Smooth muscle cell (in vitro differentiated cells): ENCODE data around the gene NHLRC1. TPM values are rescaled to one million over a fixed set of nuclear protein-coding genes. Genes with fewer than 3 reads are reported as not detected.

ENCODE experiments used
- DNase-seq: peaks from one replicate; lab custom pipeline; 2025; ENCODE audit not compliant: unreplicated experiment; lab: John Stamatoyannopoulos, UW
- H2AFZ ChIP-seq: fragments of 200-600 bp; sonication (generic); 2 replicates; pipeline ENCODE4 v1.6.0; 2016; ENCODE audit warnings: antibody characterized with exemption, low read depth, mild to moderate bottlenecking
- H3F3A ChIP-seq: fragments of 200-600 bp; sonication (generic); 2 replicates; pipeline ENCODE4 v1.6.0; 2017; ENCODE audit warnings: antibody characterized with exemption, low read depth
- H3K27ac ChIP-seq: fragments of 200-600 bp; sonication (generic); 2 replicates; pipeline ENCODE4 v1.5.1; 2016; ENCODE audit warnings: low read depth, mild to moderate bottlenecking
- H3K27me3 ChIP-seq: fragments of 200-600 bp; sonication (generic); 2 replicates; pipeline ENCODE4 v1.6.1; 2016; ENCODE audit warnings: low read depth, mild to moderate bottlenecking
- H3K36me3 ChIP-seq: fragments of 200-600 bp; sonication (generic); 2 replicates; pipeline ENCODE4 v1.5.1; 2016; ENCODE audit warnings: low read depth
- H3K4me1 ChIP-seq: fragments of 200-600 bp; sonication (generic); 2 replicates; pipeline ENCODE4 v1.5.1; 2016; ENCODE audit warnings: low read depth
- H3K4me2 ChIP-seq: fragments of 200-600 bp; sonication (generic); 2 replicates; pipeline ENCODE4 v1.6.0; 2016; ENCODE audit warnings: mild to moderate bottlenecking
- H3K4me3 ChIP-seq: fragments of 200-600 bp; sonication (generic); 2 replicates; pipeline ENCODE4 v1.5.1; 2016; ENCODE audit warnings: mild to moderate bottlenecking
- H3K79me2 ChIP-seq: fragments of 200-600 bp; sonication (generic); 2 replicates; pipeline ENCODE4 v1.6.0; 2016; ENCODE audit warnings: low read depth, mild to moderate bottlenecking
- H3K9ac ChIP-seq: fragments of 200-600 bp; sonication (generic); 2 replicates; pipeline ENCODE4 v1.6.0; 2016; ENCODE audit warnings: low read depth
- H3K9me3 ChIP-seq: fragments of 200-600 bp; sonication (generic); replicated peaks from 2 replicates; pipeline ENCODE4 v1.5.1; 2016; ENCODE audit warnings: low read depth
- H4K20me1 ChIP-seq: fragments of 200-600 bp; sonication (generic); 2 replicates; pipeline ENCODE4 v1.6.0; 2016; ENCODE audit warnings: low read depth
- CTCF ChIP-seq: fragments of 200-600 bp; sonication (generic); IDR thresholded peaks from 2 replicates; pipeline ENCODE4 v1.5.1; 2017; ENCODE audit warnings: borderline replicate concordance, mild to moderate bottlenecking, antibody characterized with exemption; ENCODE audit not compliant: insufficient read depth, poor library complexity, severe bottlenecking
- WGBS: methylation state at CpG from one replicate; pipeline ENCODE4 v1.1.7; 2016; ENCODE audit warnings: low lambda C conversion rate; 5-methylcytosine and 5-hydroxymethylcytosine counted together
- polyA plus RNA-seq: library from polyadenylated mRNA; unstranded; fragments of >200 nt; fragmentation: Nextera tagmentation; extraction: Ambion mirVana; gene quantifications from 2 replicates; pipeline ENCODE4 v1.2.1, GENCODE V29; 2016
- total RNA-seq: library from RNA; depleted of rRNA; stranded (reverse); fragments of >200 nt; gene quantifications from 2 replicates; pipeline ENCODE4 v1.2.3, GENCODE V29; 2014

The NHLRC1 gene
- total and polyA plus RNA-seq, 2 experiments from 2014 or later: 0.42 to 0.85 TPM

- Histone ChIP-seq H3K36me3 (no peaks in the 10 kb centered on the region), H3K9me3 (no peaks in the 10 kb centered on the region), H4K20me1 (no peaks in the 10 kb centered on the region), H3K79me2 (no peaks in the 10 kb centered on the region), H3K4me1 (no peaks in the 10 kb centered on the region), H3K27ac (no peak overlapping the region), H3F3A (no peaks in the 10 kb centered on the region), H3K4me3 (no peak overlapping the region), H2AFZ (no peak overlapping the region), H3K9ac (no peak overlapping the region), H3K27me3 (no peaks in the 10 kb centered on the region), H3K4me2 (no peak overlapping the region)
- DNase-seq: no peak
- WGBS: 95% methylated on average over 10 of the region's 10 CpGs
- TF ChIP-seq CTCF: no peak
Observed at GRCh38 chr6:18136260-18136659, 13.8 kb upstream of the NHLRC1 start.

GRCh38 chr6:18135171-18135570 is 12.7 kb upstream of the NHLRC1 start:
- no peaks in the 10 kb centered on the region for H3K79me2 ChIP-seq
- no peaks in the 10 kb centered on the region for H3K27me3 ChIP-seq
- H3F3A ChIP-seq: no peaks in the 10 kb centered on the region
- H3K9ac ChIP-seq: no peak overlapping the region
- no peak overlapping the region for H3K4me3 ChIP-seq
- DNase-seq: no peak
- H3K36me3 ChIP-seq: no peaks in the 10 kb centered on the region
- no peak overlapping the region for H3K4me2 ChIP-seq
- no peaks in the 10 kb centered on the region for H3K4me1 ChIP-seq
- H3K9me3 ChIP-seq: no peaks in the 10 kb centered on the region
- TF ChIP-seq CTCF: no peak
- H3K27ac ChIP-seq: no peak overlapping the region
- 84% methylated on average over 2 of the region's 2 CpGs for WGBS
- H4K20me1 ChIP-seq: no peaks in the 10 kb centered on the region
- no peak overlapping the region for H2AFZ ChIP-seq

GRCh38 chr6:18132346-18132745 is 9.9 kb upstream of the NHLRC1 start:
- Histone ChIP-seq H3K4me2 (no peak overlapping the region), H2AFZ (no peak overlapping the region), H4K20me1 (no peaks in the 10 kb centered on the region), H3K9ac (no peak overlapping the region), H3F3A (no peaks in the 10 kb centered on the region), H3K79me2 (no peaks in the 10 kb centered on the region), H3K27me3 (no peaks in the 10 kb centered on the region), H3K9me3 (no peaks in the 10 kb centered on the region), H3K36me3 (no peaks in the 10 kb centered on the region), H3K4me1 (no peaks in the 10 kb centered on the region), H3K4me3 (no peak overlapping the region), H3K27ac (no peak overlapping the region)
- no peak for DNase-seq
- TF ChIP-seq CTCF: no peak
- WGBS: 97% methylated on average over 3 of the region's 3 CpGs

GRCh38 chr6:18126121-18126520 is 3.6 kb upstream of the NHLRC1 start:
- Histone ChIP-seq H3K36me3 (no peaks in the 10 kb centered on the region), H3F3A (no peaks in the 10 kb centered on the region), H3K4me3 (no peak overlapping the region), H3K4me1 (no peaks in the 10 kb centered on the region), H3K79me2 (no peaks in the 10 kb centered on the region), H3K4me2 (no peak overlapping the region), H2AFZ (no peak overlapping the region), H3K9me3 (no peaks in the 10 kb centered on the region), H4K20me1 (no peaks in the 10 kb centered on the region), H3K9ac (no peak overlapping the region), H3K27ac (no peak overlapping the region), H3K27me3 (no peaks in the 10 kb centered on the region)
- 86% methylated on average over 5 of the region's 5 CpGs for WGBS
- DNase-seq: no peak
- TF ChIP-seq CTCF: no peak
